LHCN-M2 (cell line): Measurements from ENCODE around the gene PATE1. TPM values are rescaled to one million over a fixed set of nuclear protein-coding genes. Genes with fewer than 3 reads are reported as not detected.
"Not testable (repeated sequence)": the region's sequence is repeated elsewhere in the genome, so short reads cannot be mapped to it uniquely, and the experiment has no call there.

Experiments
- DNase-seq: peaks from one replicate; pipeline ENCODE4 v3.0.0-alpha.2; 2012; ENCODE audit warnings: low read depth
- polyA plus RNA-seq: library from polyadenylated mRNA; unstranded; fragments of >200 nt; gene quantifications from one replicate; pipeline ENCODE4 v1.2.1, GENCODE V29; 2012; ENCODE audit warnings: missing spikeins
- total RNA-seq: library from RNA; depleted of rRNA; stranded (reverse); fragments of >200 nt; gene quantifications from 2 replicates; pipeline ENCODE4 v1.2.3, GENCODE V29; 2014; rRNA removed

Gene PATE1, protein sequence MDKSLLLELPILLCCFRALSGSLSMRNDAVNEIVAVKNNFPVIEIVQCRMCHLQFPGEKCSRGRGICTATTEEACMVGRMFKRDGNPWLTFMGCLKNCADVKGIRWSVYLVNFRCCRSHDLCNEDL
- not detected in 2 replicates for total RNA-seq
- not detected for polyA plus RNA-seq

DNA sequence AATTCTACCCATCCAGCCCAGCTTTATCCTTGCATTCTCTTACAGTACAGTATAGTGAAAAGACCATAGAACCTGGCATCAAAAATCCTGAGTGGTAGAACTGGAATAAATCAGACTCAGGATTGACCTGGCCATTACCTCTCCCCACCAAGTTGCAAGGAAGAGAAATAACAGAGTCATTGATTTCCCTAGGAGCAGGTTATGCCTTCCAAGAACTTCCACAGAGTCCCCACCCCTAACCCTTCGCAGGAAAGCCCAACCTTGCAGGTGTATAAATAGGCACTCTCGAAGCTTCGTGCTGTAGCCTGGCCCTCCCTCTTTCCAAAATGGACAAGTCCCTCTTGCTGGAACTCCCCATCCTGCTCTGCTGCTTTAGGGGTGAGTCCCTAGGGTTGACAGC lies at the start of gene PATE1:
PATE1 (plus strand) TSS at position 301 of the 400 bp plus-strand sequence; CDS start at position 327, 26 bp downstream.
- DNase-seq = no peak

DNA sequence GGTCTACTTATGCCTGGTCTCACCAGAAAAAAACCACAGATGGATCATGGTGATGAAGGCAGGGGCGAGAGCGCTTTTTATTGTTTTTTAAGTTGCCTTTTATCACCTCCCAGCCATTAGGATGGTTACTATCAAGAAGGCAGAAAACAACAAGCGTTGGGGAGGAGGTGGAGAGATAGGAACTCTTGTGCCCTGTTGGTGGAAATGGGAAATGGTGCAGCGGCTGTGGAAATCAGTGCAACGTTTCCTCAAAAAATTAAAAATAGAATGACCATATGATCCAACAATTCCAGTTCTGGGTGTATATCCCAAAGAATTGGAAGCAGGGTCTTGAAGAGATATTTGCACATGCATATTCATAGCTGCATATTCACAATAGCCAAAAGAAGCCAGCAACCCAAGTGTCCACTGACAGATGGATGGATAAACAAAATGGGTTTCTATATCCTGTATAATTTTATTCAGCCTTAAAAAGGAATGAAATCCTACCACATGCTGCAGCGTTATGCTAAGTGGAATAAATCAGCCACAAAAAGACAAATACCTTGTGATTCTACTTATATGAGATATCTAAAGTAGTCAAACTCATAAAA lies 45.0 kb upstream of the PATE1 start:
- DNase-seq = no peak

DNA sequence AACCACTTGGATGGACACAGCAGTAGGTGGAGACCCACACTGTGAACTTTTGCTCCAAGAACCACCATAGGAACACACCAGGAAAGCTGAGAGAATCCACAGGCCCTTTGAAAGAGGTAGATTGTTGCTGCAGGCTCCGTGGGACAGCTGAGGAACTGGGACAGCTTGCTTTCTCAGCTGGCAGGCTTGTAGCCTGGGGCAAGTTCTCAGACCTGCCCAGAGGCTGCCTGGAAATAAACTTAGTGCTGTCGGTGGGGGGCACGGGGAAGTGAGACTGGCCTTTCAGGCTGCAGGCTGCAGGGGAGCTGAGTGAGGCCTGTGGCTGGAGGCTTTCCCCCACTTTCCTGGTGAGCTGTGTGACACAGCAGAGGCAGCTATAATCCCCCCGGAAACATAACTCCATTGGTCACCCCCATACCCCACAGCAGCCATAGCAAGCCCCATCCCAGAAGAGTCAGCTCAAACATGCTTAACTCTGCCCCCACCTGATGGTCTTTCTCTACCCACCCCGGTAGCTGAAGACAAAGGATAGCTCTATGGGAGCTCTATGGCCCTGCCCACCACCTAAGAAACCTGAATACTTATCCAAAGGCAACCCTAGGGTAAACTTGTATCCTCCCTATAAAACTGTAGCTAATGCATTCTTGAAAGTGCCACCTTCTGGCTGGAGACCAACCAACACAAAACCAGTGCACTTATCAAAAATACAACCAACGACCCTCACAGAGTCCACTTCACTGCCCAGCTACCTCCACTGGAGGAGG lies 44.0 kb upstream of the PATE1 start:
- DNase-seq = no peak

DNA sequence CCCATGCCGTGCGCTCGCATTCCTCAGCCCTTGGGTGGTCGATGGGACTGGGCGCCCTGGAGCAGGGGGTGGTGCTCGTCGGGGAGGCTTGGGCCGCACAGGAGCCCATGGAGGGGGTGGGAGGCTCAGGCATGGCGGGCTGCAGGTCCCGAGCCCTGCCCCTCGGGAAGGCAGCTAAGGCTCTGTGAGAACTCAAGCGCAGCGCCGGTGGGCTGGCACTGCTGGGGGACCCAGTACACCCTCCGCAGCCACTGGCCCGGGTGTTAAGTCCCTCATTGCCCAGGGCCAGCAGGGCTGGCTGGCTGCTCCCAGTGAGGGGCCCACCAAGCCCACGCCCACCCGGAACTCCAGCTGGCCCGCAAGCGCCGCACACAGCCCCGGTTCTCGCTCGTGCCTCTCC lies 41.4 kb upstream of the PATE1 start:
- not testable (repeated sequence) for DNase-seq

DNA sequence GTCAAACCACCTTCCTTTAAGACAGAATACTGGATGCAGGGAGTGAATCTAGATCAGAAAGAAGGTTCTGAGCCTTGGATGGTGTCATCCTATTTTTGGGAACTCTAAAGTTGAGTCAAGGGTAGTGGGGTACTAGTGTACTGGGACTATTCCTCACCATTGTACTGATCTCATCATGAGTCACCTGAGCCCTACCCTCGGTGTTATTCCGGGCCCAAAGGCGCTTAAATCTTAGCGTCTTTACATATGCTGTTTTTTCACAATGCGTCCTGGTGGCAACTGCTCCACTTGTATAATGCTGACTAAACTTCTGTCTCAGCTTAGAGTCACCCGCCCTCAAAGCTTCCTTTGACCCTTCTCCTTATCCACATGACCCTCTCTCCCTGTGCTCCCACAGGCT lies 25.3 kb upstream of the PATE1 start:
- peak; percentile 83 for DNase-seq

DNA sequence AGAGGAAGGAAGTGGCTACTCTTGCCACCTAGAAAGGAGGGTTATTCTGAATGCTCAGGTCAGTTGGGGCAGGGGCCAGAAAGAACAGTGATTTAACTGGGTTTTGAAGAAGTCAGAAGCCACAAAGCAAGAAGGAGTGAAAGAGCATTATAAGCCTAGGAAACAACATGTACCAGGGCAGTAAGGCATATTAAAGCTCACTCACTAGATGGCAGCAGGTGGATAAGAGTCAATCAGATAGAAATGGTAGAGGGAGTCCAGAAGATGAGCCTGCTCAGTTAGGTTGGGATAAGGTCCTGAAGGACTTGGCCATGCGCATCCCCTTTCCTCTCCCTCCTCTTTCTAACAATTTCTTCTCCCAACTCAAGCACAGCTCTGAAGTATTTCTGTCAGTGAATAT lies 22.0 kb upstream of the PATE1 start:
- peak; percentile 19 for DNase-seq

DNA sequence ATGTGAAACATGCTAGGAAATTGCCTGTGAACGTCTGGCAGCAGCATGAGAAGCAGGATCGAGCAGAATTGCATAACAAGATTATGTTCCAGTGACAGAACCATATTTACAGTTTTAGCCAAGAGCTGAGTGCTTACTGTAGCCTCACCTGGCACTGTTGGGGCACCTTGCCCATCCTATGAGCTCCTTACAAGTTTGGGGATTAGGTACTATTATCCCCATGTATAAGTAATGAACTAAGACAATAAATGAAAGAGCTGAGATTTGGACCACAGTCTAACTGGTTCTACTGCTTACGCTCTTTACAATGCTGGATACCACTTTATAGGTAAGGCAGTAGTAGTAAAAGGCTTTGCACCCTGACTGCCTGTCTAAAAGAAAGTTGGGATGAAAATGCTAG lies 17.1 kb upstream of the PATE1 start:
- no peak for DNase-seq

DNA sequence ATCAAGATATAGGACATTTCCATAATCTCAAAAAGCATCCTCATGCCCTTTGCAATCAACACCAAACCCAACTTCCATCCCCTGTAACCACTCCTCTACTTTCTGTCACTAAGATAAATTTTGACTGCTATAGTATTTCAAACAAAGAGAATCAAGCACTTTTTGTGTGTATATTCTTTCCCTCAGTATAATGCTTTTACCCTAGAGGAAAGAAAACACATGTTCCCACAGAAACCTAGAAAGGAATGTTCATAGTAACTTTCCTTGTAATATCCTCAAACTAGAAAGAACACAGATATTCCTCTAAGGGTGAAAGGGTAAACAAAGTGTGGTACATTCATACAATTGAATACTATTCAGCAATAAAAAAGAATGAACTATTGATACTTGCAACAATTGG lies 5.5 kb upstream of the PATE1 start:
- no peak for DNase-seq

DNA sequence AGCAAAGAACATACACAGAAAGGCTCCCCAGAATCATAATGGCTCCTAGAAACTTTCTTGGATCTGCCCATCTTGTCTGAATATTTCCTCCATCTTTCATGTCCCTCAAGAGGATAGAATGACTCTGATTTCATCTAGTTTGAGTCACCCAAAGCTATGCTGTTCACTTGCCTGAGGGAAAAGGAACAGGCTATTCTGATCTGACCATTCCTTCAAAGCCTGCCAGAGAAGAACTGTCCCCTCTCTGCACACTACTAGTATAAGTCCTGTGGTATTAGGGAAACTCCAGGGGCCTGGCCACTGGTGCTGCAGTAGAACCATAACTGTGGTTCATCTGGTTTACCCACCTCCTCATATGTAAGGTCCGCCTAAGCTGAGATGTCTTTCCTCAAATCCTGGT lies 2.4 kb upstream of the PATE1 start:
- no peak for DNase-seq

DNA sequence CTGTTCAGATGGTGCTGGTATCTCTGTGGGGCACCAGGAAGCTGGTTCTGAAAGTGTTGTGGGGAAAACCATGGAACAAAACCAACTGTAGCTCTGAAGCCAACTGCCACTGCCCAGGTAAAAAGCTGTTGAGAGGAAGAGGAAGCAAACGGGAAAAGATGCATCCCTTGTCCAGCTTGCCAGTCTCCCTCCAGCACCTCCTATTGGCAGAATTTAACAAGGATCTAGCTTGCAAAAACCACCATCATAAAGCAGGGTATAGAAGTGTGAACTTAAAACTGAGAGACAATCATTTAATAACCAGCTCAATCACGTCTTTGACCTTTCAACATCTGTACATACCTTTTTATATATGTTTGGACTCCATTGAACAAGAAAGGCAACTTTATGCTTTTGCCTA lies 4.5 kb downstream of the PATE1 start:
- DNase-seq = no peak

DNA sequence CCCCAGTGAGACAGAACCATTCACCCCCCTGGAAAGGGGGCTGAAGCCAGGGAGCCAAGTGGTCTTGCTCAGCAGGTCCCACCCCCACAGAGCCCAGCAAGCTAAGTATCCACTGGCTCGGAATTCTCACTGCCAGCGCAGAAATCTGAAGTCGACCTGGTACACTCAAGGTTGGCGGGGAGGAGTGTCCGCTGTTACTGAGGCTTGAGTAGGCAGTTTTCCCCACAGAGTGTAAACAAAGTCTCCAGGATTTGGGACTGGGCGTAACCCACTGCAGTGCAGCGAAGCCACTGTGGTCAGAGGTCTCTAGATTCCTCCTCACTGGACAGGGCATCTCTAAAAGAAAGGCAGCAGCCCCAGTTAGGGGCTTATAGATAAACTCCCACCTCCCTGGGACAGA lies 10.0 kb downstream of the PATE1 start:
- DNase-seq = no peak

DNA sequence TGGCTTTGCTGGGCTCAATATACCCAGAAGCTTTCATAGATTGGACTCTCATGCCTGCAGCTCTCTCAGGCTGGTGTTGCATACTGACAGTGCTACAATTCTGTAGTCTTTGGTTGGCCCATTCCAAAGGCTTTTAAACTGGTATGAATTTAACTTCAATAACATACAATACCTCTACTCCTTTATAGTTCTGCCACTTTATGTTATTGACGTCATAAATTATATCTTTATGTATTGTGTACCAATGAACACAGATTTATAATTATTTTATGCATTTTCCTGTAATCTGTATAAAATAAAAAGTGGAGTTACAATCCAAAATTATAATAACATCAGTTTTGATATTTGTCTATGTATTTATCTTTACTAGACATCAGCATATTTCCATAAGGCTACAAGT lies 16.4 kb downstream of the PATE1 start:
- no peak for DNase-seq

DNA sequence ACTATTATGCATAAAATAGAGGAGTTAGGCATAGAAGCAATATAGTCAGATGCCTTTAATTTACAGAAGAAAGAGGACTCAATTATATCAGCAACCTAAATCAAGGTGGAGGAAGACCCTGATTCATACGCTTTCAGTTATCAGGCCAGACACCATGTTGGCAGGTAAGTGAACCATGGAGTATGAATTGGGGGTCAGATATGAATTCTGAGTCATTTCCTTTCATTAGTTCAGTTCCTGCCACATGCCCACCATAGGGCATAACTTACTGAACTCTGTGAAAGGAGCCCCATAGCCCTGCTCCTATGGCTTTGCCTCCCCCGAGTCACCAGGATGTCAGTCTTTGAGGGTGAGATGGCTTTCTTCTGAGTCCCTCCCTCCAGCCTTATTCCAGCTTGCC lies 17.4 kb downstream of the PATE1 start:
- DNase-seq = no peak

DNA sequence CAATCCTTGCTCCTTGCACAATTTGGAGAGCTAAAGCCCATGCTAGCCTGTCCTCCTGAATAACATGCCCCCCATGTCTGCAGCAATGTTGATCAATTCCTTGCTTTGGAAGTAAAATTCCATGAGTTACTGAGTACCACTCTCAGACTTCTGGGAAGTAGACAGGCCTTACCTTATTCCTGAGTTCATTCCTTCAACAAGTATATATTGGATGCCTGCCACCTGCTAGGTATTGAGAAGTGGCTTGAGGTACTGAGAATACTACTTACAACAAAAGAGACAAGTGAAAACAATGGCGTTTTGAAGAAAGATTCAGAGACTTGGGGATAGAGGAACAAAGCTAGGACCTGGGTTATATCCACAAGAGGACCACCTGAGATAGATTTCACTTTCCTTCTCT lies 20.2 kb downstream of the PATE1 start:
- no peak for DNase-seq

DNA sequence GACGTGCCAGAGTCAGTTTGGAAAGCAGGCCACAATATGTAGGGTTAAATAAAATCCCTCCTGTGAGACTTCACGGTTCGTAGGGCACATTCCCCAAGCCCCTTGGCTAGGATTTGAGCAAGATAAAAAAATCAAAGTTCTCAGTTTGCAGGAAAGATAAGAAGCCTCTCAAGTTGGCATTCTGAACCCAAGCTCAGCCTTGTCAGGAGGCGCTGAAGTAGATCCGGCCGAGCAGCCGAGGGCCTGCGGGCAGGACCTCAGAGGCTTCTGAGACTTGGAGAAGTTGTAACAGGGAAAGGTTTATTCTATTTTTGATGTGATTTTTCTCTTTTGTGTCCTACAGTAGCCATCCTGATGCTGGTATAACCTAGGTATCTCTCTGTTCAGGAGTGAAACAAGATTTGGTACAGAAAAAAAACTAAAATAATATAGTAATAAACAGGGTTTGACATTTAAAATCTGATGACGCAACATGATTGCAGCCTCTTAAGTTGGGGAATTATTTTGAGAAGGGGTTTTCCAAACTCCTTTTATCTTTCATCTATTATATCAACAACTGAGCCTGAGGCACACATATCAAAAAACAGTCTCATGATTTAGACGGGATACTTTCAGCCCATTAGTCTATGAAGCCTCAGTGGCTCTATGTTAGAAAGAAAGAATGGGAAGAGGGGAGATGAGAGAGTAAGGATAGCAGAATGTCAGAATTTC lies 22.4 kb downstream of the PATE1 start:
- DNase-seq = no peak

DNA sequence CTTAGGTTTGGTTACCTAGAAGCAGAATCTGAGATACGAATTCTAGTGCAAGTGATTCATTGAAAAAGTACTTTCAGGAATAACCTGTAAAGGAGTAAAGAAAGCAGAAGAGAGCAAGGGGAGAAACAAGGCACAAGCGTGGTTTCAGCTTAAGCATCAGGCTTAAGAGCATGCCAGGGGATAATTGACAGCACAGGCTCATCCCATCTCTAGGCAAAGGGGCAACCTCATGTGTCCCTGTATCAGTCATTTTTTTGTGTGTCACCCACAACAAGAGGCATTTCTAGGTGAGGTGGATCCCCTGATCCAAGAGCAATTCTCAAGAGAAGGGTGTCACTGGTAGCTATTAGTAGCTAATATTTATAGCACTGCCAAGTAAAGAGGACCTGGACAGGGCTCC lies 24.5 kb downstream of the PATE1 start:
- DNase-seq = no peak

DNA sequence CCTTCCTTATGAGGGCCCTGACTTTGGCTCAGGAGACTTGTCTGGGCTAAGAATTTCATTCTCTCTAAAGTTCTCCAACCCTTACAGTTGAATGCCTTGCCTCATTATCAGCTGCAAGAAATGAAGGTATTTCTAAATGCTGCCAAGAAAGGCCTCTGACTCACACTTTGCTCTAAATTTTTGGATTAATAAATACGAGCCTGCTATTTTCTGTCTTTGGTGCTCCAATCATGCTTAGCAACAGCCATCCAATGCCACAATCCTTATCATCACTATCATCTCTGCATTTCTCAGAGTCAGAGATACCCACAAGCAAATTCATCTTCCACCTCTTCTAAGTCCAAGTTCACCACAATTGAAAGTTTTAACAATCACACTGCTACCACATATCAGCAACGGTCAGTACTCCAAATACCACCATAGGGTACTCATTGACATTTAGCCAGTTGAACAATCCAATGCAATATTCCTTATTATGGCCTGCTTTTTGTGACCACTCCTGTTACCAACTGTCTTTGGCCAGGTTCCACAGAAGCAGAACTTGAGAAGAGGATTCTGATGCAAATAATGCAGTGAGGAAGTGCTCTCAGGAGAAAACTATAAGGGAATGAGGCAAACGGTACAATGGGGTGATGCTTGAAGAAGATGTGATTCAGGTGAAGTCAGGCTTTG lies 26.9 kb downstream of the PATE1 start:
- peak; percentile 7 for DNase-seq

DNA sequence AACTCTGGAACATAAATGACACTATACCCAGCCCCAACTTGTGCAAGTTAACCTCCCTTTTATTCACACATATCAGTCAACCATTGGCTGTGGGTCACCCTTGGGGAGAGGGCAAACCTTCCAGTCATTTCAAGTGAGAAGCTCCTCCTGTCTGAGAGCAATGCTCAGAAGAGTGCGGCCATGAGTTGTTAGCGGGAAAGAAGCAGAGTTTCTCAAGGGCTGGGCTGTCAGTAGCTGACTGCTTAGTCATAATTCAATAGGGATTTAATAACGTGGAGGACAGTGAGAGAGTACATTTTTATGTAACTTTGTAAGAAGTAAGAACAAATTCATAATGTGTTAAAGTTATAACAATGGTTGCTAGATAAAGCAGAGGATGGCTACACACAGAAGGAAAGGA lies 27.4 kb downstream of the PATE1 start:
- DNase-seq = no peak

DNA sequence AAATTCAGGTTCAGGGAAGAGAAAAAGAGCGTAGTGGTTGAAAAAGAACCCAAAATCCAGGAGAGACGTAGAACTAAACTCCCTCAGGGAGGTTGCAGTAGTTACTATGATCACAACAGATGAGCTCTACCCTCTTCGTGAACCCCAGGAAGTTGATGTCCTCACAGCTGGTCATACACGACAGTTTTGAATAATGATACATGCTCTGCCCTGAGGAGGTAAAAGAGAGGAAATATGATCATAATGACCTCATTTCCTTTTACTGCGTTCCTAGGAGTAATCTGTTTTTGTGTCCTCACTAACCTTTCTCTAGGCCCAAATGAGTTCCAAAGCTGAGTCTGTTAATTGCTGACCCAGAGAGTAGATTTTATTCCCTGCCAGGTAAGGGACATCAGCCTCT lies 31.2 kb downstream of the PATE1 start:
- DNase-seq = peak; percentile 35

DNA sequence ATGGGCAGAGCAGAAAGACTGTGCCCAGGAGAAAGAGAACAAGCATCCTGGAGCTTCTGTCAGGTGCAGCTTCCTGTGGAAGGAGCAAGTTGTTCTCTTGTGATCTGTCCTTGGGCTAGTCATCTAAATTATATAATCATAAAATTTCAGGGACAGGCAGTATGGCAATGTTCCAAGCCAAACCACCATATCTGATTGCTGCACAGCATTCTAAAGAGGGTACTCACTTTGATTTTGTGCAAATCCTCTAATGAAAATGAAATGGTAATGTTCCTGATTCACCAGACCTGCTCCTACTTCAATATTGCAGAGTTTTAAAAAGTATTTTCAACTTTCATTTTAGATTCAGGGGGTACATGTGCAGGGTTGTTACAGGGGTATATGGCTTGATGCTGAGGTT lies 32.6 kb downstream of the PATE1 start, which contains the start of gene PATE2:
PATE2 (minus strand) TSS at position 101 of the 400 bp plus-strand sequence; CDS start at position 46, 55 bp downstream.
- DNase-seq = no peak

DNA sequence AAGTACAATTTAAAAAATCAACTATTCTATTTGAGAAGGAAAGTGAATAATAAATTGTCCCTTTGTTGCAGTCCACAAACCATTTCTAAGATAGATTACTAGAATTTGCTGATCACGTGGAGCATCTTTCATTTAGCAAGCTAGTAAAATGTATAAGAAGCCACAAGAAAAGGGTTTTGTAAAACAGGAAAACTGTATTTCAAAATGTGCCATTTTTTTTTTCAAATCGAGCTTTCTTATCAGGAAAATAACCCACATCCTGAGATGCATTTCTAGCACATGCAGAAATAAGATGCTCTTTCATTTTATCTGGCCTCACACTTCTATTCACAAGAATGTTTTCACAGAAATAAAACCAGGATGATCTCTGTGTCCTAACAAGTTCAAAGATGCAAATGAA lies 38.6 kb downstream of the PATE1 start:
- no peak for DNase-seq

DNA sequence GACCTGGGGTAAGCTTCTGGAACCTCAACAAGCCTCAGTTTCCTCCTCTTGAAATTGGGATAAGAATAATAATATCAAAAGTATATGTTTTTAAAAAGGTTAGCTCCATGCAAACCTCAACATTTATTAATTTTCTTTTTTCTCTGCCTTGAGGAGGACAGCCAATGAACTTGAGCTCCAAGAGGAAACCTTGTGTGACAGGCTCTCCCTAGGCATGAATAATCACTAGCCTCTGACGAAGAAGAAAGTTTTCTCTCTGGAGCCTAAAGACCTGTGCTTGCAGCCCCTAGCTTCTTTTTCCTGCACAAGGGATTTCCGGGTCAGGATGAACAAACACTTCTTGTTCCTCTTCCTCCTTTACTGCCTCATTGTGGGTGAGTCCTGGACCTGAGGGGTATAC lies 41.7 kb downstream of the PATE1 start, which contains the start of gene PATE3:
PATE3 (plus strand) TSS at position 301 of the 400 bp plus-strand sequence; CDS start at position 326, 25 bp downstream.
- no peak for DNase-seq
